GM10266 (cell line): ENCODE measurements around the gene TTBK2.

Source experiments
- DNase-seq: peaks from one replicate; pipeline ENCODE4 v3.0.0; 2012; ENCODE audit errors: extremely low spot score
- CTCF ChIP-seq: IDR thresholded peaks from 2 replicates; pipeline ENCODE4 v1.5.1; 2012; ENCODE audit warnings: mild to moderate bottlenecking, low read depth; ENCODE audit not compliant: control insufficient read depth, insufficient read depth; ENCODE audit errors: missing control alignments

TTBK2 gene

GRCh38 chr15:42719043-42719442 lies 201.5 kb downstream of the TTBK2 start:
- no peak for DNase-seq

GRCh38 chr15:42716626-42717025 lies 204.0 kb downstream of the TTBK2 start:
- DNase-seq: no peak
- TF ChIP-seq CTCF: no peak

More at GRCh38 chr15:42719043-42719442, 201.5 kb downstream of the TTBK2 start:
- TF ChIP-seq CTCF: no peak

DNA sequence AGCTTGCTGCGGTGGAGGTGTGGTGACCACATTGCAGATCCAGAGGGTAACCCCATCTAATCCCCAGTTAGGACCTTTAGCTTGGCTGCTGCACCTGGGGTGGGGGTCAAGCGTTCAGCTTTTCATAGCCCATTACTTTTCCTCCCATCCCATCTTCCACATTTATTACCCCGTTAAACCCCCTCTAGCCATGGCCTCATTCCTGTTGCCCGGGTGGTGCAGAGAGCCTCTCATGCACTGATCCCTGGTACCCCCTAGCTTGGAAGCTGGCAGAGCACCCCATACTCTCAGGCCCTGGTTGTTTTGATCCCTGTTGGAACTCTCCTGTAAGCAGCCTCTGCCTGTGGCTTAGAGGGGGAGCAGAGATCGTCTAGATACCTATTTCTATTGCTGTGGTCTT lies 204.5 kb downstream of the TTBK2 start:
- no peak for DNase-seq
- TF ChIP-seq CTCF: no peak

DNA sequence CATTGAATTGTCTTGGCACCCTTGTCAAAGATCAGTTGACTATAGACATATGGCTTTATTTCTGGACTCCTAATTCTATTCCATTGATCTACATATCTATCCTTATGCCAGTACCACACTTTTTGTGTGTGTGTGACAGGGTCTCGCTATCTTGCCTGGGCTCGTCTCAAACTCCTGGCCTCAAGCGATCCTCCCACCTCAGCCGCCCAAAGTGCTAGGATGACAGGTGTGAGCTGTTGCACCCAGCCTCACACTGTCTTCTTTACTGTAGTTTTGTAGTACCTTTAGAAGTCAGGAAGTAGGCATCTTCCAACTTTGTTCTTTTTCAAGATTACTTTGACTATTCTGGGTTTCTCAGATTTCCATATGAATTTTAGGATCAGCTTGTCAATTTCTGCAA lies 208.0 kb downstream of the TTBK2 start:
- TF ChIP-seq CTCF: no peak
- DNase-seq: no peak

DNA sequence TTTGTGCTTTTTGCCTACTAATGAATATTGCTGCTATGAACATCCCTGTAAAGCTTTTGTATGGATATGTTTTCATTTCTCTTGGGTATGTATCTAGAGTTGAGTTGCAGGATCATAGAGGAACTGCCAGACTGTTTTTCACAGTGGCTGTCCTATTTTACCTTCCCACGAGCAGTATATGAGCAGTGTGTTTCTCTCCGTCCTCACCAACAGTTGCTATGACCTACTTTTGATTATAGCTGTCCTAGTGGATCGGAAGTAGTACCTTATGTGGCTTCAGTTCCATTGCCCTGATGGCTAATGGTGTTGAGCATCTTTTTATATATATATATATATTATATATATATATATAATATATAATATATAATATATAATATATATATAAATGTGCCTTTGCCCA lies 208.8 kb downstream of the TTBK2 start:
- no peak for DNase-seq
- no peak for TF ChIP-seq CTCF

GRCh38 chr15:42710662-42711061 lies 209.9 kb downstream of the TTBK2 start:
- no peak for TF ChIP-seq CTCF
- DNase-seq: no peak

GRCh38 chr15:42707873-42708544 lies 212.6 kb downstream of the TTBK2 start:
- TF ChIP-seq CTCF: no peak
- DNase-seq: no peak
